GM12865 (cell line): ENCODE data around the gene CHD6.

Experiments
- DNase-seq: peaks from one replicate; pipeline ENCODE4 v3.0.0; 2010; ENCODE audit warnings: low read depth
- H3K4me3 ChIP-seq: 2 replicates; pipeline ENCODE4 v1.5.1; 2011; ENCODE audit warnings: mild to moderate bottlenecking, low read depth, low read length, control low read depth
- TF ChIP-seq, protein P1 (sequence below): IDR thresholded peaks from 2 replicates; pipeline ENCODE4 v1.5.1; 2011; ENCODE audit warnings: low read length, control low read depth, low read depth, inconsistent platforms; ENCODE audit not compliant: insufficient read depth; ENCODE audit errors: missing control alignments

The CHD6 gene

DNA sequence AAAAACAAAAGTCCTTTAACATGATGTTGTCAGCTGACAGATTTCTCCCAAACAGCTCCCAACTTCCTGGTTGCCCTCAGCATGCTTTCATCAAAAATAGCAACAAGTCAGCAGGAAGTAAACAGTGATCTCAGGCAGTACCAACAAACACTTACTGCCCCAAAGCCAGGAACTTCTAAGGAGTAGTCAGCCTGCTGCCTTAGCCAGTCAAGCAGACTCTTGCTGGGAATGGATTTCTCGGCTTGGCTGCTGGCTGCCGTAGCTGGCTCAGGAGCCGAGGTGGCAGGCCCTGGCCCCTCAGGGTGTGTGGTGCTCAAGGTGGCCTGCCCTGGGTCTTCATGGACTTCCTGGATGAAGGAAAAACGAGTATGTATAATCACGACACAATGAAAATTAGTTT, 205.0 kb downstream of the CHD6 start:
- TF ChIP-seq, protein P1, sequence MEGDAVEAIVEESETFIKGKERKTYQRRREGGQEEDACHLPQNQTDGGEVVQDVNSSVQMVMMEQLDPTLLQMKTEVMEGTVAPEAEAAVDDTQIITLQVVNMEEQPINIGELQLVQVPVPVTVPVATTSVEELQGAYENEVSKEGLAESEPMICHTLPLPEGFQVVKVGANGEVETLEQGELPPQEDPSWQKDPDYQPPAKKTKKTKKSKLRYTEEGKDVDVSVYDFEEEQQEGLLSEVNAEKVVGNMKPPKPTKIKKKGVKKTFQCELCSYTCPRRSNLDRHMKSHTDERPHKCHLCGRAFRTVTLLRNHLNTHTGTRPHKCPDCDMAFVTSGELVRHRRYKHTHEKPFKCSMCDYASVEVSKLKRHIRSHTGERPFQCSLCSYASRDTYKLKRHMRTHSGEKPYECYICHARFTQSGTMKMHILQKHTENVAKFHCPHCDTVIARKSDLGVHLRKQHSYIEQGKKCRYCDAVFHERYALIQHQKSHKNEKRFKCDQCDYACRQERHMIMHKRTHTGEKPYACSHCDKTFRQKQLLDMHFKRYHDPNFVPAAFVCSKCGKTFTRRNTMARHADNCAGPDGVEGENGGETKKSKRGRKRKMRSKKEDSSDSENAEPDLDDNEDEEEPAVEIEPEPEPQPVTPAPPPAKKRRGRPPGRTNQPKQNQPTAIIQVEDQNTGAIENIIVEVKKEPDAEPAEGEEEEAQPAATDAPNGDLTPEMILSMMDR: no peak
- H3K4me3 ChIP-seq: no peak overlapping the region
- no peak for DNase-seq

DNA sequence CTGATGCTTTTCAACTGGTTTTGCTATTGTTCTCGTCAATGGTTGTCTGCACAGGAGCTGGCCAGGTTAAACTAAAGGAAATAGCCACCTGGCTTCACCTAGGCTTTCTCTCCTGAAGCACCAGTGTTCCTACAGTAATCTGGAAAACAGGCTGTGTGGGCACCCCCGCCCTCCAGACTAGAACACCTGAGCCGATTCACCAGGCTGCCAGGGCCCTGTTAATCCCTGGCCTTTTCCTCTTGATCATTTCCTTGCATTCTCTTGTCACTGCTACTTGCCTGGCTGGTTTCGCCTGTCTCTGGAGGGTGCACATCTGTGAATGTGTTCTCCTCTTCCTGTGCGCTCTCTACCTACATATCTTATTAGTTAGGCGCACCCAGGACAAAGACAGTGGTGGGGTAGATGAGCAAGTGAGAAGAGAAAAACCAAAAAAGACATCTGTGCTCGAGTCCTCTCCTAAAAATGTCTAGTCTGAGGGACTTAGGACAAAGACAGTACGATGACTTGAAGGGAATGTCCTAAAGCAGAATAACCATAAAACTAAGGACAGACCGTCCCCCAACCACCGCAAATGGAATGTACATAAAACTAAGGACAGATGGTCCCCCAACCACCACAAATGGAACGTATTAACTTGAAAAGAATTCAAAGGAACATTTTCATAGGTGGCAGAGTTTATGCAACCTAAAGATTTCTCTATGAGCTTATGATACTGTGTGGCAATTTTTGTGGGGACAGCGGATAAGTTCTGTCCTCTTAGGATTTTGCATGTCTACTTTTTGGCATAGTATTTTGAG, 205.7 kb downstream of the CHD6 start:
- no peak overlapping the region for H3K4me3 ChIP-seq
- TF ChIP-seq, protein P1: no peak
- DNase-seq: no peak

DNA sequence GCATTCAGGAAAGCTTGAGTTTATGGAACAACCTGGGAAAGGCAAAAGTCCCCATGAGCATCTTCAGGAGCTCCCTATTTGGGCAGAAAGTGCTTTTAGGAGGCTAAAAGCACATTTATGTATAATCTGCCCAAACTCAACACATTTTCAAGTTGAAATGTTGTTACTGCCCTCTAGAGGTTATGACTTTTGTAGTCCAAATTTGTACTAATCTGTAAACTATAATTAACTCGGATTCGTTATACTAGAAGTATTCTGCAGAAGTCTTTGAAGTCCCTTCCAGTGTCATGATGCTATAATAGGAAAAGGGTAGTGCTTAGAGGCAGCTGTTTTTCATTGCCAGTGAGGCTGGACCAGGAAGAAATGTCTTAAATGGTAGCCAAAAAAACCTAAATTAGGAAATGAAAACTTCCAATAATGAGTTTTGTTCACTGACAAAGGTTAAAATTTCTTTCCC, 206.8 kb downstream of the CHD6 start:
- TF ChIP-seq, protein P1: no peak

DNA sequence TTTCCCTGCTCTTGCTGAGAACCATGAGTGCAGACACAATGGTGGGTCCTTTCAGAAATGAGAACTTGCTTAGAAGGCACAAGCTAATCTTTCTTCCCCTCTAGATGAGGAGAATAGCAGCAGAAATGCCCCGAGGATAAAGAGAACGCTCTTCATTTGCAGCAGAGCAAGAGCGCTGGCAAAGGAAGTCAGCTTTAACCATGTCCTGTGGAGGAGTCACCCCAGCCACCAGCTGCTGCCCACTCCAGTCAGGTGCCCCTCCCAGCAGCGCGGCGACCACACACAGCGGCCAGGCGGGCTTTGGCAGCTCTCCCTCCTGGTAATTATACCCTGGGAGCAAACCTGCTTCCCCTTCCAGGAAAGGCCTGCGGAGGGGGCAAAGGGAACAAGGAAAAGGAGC, 209.2 kb downstream of the CHD6 start:
- H3K4me3 ChIP-seq: no peak overlapping the region
- DNase-seq: no peak
- TF ChIP-seq, protein P1: no peak

More for the DNA sequence above, 206.8 kb downstream of the CHD6 start:
- no peak overlapping the region for H3K4me3 ChIP-seq
- peak; percentile 10 for DNase-seq

DNA sequence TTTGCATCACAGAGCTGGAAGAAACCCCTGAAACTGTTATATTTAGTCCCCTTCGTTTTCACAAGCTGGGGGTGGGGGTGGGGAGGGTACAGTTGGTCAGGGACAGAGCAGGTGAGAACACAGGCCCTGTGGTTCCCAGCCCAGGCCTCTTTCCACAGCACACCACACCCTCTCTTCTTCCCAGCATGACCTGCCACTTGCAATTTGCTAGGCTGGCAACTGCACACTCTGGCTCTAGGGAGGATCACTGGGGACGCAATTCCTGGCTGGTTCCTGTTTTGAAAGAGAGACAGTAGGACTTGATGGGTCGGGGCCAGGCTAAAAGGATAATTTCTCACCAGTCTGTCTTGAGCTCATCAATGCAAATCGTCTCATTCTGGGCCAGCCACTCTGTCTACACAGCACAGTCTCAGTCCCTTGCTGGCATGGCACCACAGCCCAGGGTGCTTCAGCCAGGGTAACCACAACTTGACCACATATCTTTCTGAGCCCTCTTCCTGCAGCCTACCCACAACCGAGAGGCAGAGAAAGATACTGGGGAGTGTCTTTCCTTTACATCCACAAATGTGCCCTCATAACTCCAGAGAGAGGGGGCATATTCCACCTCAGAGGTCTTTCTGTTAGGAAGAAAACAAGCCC, 209.9 kb downstream of the CHD6 start:
- peak; percentile 73 for DNase-seq
- TF ChIP-seq, protein P1: no peak
- H3K4me3 ChIP-seq: no peak overlapping the region

DNA sequence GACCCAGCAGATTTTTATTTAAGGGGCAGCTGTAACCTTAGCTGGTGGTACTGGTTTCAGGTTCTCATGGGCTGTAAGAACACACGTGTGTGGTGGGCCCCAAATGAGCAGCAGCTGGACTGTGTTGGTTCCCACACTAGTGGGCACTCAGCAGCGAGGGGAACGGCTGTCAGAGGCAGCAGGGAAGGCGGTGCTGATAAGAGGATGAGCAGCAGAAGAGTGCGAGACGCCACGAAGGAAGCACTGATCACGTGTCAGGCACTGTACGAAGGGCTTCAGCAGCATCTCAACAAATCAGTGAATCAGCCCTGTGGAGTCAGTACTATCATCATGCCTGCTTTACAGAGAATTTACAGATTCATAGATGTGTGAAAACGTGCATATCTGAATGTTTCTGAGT, 210.6 kb downstream of the CHD6 start:
- H3K4me3 ChIP-seq: no peak overlapping the region
- no peak for DNase-seq
- TF ChIP-seq, protein P1: no peak
